Erythroblast (primary cell): ENCODE data around the gene SLC48A1.

Experiments
- DNase-seq, 2 experiments: peaks; one replicate each; lab custom pipeline; 2025; lab: John Stamatoyannopoulos, UW
- GATA1 ChIP-seq: IDR thresholded peaks from 2 replicates; pipeline ENCODE4 v1.6.1; 2011; ENCODE audit warnings: low read depth, mild to moderate bottlenecking, control low read depth, low read length, moderate library complexity
- POLR2A ChIP-seq: IDR thresholded peaks from 2 replicates; pipeline ENCODE4 v1.6.1; 2011; ENCODE audit warnings: mild to moderate bottlenecking, low read length

The SLC48A1 gene

GRCh38 chr12:47791874-47792273 is 18.8 kb downstream of the SLC48A1 start:
- no peak for TF ChIP-seq POLR2A
- no peak for TF ChIP-seq GATA1
- no peak for DNase-seq

GRCh38 chr12:47793015-47793681 is 20.1 kb downstream of the SLC48A1 start:
- no peak for DNase-seq
- no peak for TF ChIP-seq GATA1
- TF ChIP-seq POLR2A = no peak

- TF ChIP-seq GATA1 (no peak), POLR2A (no peak)
- no peak for DNase-seq
These were observed 21.6 kb downstream of the SLC48A1 start for GRCh38 chr12:47794679-47795078.

GRCh38 chr12:47795121-47795813 is 22.2 kb downstream of the SLC48A1 start:
- no peak for DNase-seq
- TF ChIP-seq GATA1 (no peak), POLR2A (no peak)

GRCh38 chr12:47795814-47796411 is 22.9 kb downstream of the SLC48A1 start:
- TF ChIP-seq POLR2A (no peak), GATA1 (no peak)
- DNase-seq = no peak

- no peak for TF ChIP-seq POLR2A
- TF ChIP-seq GATA1 = no peak
- peak; percentile 18 to 48 for DNase-seq
These were observed 24.4 kb downstream of the SLC48A1 start for GRCh38 chr12:47797441-47797840.

- no peak for DNase-seq
These were observed 25.4 kb downstream of the SLC48A1 start for GRCh38 chr12:47798382-47798948.

GRCh38 chr12:47799357-47799955 is 26.4 kb downstream of the SLC48A1 start:
- TF ChIP-seq POLR2A = no peak

More at GRCh38 chr12:47798382-47798948, 25.4 kb downstream of the SLC48A1 start:
- TF ChIP-seq POLR2A (no peak), GATA1 (no peak)

GRCh38 chr12:47800582-47800981 is 27.5 kb downstream of the SLC48A1 start:
- no peak for DNase-seq
- TF ChIP-seq GATA1 (no peak), POLR2A (no peak)

More at GRCh38 chr12:47799357-47799955, 26.4 kb downstream of the SLC48A1 start:
- no peak for DNase-seq

GRCh38 chr12:47801170-47801903 is 28.3 kb downstream of the SLC48A1 start:
- TF ChIP-seq POLR2A = no peak
- TF ChIP-seq GATA1 = no peak
- no peak for DNase-seq

- no peak for DNase-seq
- TF ChIP-seq POLR2A = no peak
- TF ChIP-seq GATA1 = no peak
These were observed 28.8 kb downstream of the SLC48A1 start for GRCh38 chr12:47801904-47802246.

GRCh38 chr12:47802312-47802711 is 29.3 kb downstream of the SLC48A1 start:
- DNase-seq = peak; percentile 19 to 35
- TF ChIP-seq POLR2A = no peak
- TF ChIP-seq GATA1 = no peak
